Measurements from ENCODE around the gene NTM. TPM values are rescaled to one million over a fixed set of nuclear protein-coding genes. Genes with fewer than 3 reads are reported as not detected.

Gene NTM
- total RNA-seq, 1 experiment from 2014 or later, result not detected

DNA sequence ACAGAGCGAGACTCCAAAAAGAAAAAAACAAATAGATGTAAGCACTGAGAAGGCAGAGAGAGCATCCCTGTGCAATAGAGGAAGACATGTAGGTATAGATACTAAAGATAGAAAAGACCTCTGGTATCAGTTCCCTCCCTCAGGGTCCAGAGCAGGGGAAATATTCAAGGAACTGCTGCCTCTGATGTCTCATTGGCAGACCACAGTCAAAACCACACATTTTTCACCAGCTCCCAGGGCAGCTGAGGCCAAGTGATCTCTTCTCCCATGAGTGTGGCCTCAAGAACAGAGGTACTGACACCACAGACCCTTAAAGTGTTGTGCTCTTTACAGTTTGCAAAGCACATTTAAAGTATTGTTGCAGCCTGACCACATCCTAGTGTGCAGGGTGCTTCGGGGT is 288.5 kb downstream of the NTM start:
- ATAC-seq, result no peak
- intact Hi-C loops (cut with micrococcal nuclease), result no loop called here
- RAD21 ChIA-PET (ENCODE audit: low non-redundant PET in 1 of 2, low total read pairs in 2 of 2, uncharacterized antibody in 2 of 2, unreplicated experiment in 2 of 2), result no interaction called here
- no peaks in the 10 kb centered on the region for H3K27me3 ChIP-seq (ENCODE audit: insufficient read depth, low read length)
- H4K20me1 ChIP-seq (ENCODE audit: insufficient read depth), result no peaks in the 10 kb centered on the region
- CTCF ChIA-PET, result no interaction called here
- no peaks in the 10 kb centered on the region for H3K4me1 ChIP-seq (ENCODE audit: control insufficient read depth in 1 of 2, insufficient read depth in 2 of 2, low read length in 2 of 2)
- no peaks in the 10 kb centered on the region for H3K79me2 ChIP-seq (ENCODE audit: insufficient read depth, low read length)
- TF ChIP-seq SRF (IDR thresholded peaks at IDR 0.05; ENCODE audit: low read depth) (no peak), SP1 (IDR thresholded peaks at IDR 0.05; ENCODE audit: low read depth) (no peak), POLR2AphosphoS5 (IDR thresholded peaks at IDR 0.05; ENCODE audit: low read depth, low read length) (no peak)
- TF ChIP-seq, protein P1, sequence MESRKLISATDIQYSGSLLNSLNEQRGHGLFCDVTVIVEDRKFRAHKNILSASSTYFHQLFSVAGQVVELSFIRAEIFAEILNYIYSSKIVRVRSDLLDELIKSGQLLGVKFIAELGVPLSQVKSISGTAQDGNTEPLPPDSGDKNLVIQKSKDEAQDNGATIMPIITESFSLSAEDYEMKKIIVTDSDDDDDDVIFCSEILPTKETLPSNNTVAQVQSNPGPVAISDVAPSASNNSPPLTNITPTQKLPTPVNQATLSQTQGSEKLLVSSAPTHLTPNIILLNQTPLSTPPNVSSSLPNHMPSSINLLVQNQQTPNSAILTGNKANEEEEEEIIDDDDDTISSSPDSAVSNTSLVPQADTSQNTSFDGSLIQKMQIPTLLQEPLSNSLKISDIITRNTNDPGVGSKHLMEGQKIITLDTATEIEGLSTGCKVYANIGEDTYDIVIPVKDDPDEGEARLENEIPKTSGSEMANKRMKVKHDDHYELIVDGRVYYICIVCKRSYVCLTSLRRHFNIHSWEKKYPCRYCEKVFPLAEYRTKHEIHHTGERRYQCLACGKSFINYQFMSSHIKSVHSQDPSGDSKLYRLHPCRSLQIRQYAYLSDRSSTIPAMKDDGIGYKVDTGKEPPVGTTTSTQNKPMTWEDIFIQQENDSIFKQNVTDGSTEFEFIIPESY (IDR thresholded peaks at IDR 0.05; ENCODE audit: extremely low read depth, insufficient replicate concordance, low read length), result no peak
- H3K9me3 ChIP-seq (ENCODE audit: control insufficient read depth in 1 of 2, insufficient read depth in 1 of 2, low read depth in 1 of 2, low read length in 2 of 2), result no peaks in the 10 kb centered on the region; a peak in 1 of 4 replicates
- no peak overlapping the region for H3K9ac ChIP-seq (ENCODE audit: low read length)
- POLR2A ChIA-PET, result no interaction called here
- no peak overlapping the region for H3K4me3 ChIP-seq (replicated peaks in 1 of 2; ENCODE audit: low read depth in 1 of 2, low read length in 2 of 2)
- no peaks in the 10 kb centered on the region for H3K9me2 ChIP-seq (ENCODE audit: insufficient read depth)
- H2AFZ ChIP-seq (ENCODE audit: low read depth, low read length, poor library complexity, severe bottlenecking), result no peak overlapping the region
- no peak for DNase-seq (ENCODE audit: low read depth, low spot score)
- H3K36me3 ChIP-seq (ENCODE audit: control insufficient read depth in 1 of 2, insufficient read depth in 2 of 2, low read length in 2 of 2), result no peaks in the 10 kb centered on the region
- H3K4me2 ChIP-seq (ENCODE audit: low read length), result no peak overlapping the region
- no peak overlapping the region for H3K27ac ChIP-seq (ENCODE audit: low read depth, low read length)
- BruUV-seq (replicated peaks), result no TSS peak

DNA sequence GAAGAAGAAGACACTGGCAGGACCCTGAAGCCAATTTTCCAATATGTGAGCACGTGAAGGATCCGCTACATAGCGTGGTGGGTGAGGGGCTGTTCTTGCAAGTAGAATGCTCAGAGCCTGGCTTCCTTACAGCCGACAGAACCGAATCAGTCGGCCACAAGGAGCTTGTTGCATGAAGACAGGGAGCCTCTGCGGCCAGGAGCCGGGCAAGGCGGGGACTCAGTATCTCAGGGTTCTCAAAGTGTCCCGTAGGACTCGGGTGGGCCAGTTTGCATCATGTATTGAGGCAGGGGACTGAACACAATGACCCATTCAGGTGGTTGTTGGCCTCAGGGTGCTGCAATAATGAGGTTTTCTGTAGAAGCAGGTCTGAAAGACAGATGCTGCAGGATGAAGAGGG is 289.5 kb downstream of the NTM start:
- BruUV-seq (replicated peaks), result no TSS peak
- no peaks in the 10 kb centered on the region for H3K4me1 ChIP-seq (ENCODE audit: control insufficient read depth in 1 of 2, insufficient read depth in 2 of 2, low read length in 2 of 2)
- POLR2A ChIA-PET, result no interaction called here
- no peak overlapping the region for H3K9ac ChIP-seq (ENCODE audit: low read length)
- RAD21 ChIA-PET (ENCODE audit: low non-redundant PET in 1 of 2, low total read pairs in 2 of 2, uncharacterized antibody in 2 of 2, unreplicated experiment in 2 of 2), result no interaction called here
- no peaks in the 10 kb centered on the region for H3K79me2 ChIP-seq (ENCODE audit: insufficient read depth, low read length)
- no peak overlapping the region for H2AFZ ChIP-seq (ENCODE audit: low read depth, low read length, poor library complexity, severe bottlenecking)
- no peak for DNase-seq (ENCODE audit: low read depth, low spot score)
- H3K36me3 ChIP-seq (ENCODE audit: control insufficient read depth in 1 of 2, insufficient read depth in 2 of 2, low read length in 2 of 2), result no peaks in the 10 kb centered on the region
- no peaks in the 10 kb centered on the region for H3K9me2 ChIP-seq (ENCODE audit: insufficient read depth)
- no peak for ATAC-seq
- TF ChIP-seq YY1 (IDR thresholded peaks at IDR 0.05; ENCODE audit: extremely low read depth, insufficient replicate concordance, low read depth, low read length), result no peak
- TF ChIP-seq POLR2AphosphoS5 (IDR thresholded peaks at IDR 0.05; ENCODE audit: low read depth, low read length), result no peak
- no peak for TF ChIP-seq SP1 (IDR thresholded peaks at IDR 0.05; ENCODE audit: low read depth)
- no peak for TF ChIP-seq ZFX (IDR thresholded peaks at IDR 0.05)
- TF ChIP-seq RAD21 (IDR thresholded peaks at IDR 0.05; ENCODE audit: low read depth), result no peak
- TF ChIP-seq, protein P2, sequence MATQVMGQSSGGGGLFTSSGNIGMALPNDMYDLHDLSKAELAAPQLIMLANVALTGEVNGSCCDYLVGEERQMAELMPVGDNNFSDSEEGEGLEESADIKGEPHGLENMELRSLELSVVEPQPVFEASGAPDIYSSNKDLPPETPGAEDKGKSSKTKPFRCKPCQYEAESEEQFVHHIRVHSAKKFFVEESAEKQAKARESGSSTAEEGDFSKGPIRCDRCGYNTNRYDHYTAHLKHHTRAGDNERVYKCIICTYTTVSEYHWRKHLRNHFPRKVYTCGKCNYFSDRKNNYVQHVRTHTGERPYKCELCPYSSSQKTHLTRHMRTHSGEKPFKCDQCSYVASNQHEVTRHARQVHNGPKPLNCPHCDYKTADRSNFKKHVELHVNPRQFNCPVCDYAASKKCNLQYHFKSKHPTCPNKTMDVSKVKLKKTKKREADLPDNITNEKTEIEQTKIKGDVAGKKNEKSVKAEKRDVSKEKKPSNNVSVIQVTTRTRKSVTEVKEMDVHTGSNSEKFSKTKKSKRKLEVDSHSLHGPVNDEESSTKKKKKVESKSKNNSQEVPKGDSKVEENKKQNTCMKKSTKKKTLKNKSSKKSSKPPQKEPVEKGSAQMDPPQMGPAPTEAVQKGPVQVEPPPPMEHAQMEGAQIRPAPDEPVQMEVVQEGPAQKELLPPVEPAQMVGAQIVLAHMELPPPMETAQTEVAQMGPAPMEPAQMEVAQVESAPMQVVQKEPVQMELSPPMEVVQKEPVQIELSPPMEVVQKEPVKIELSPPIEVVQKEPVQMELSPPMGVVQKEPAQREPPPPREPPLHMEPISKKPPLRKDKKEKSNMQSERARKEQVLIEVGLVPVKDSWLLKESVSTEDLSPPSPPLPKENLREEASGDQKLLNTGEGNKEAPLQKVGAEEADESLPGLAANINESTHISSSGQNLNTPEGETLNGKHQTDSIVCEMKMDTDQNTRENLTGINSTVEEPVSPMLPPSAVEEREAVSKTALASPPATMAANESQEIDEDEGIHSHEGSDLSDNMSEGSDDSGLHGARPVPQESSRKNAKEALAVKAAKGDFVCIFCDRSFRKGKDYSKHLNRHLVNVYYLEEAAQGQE (IDR thresholded peaks at IDR 0.05; ENCODE audit: low read depth), result no peak
- TF ChIP-seq POLR2A (IDR thresholded peaks at IDR 0.05; ENCODE audit: borderline replicate concordance, extremely low read depth, insufficient read depth, insufficient read length), result no peak
- TF ChIP-seq EZH2 (IDR thresholded peaks at IDR 0.05), result no peak
- TF ChIP-seq TCF7L2 (IDR thresholded peaks at IDR 0.05; ENCODE audit: borderline replicate concordance, extremely low read depth, insufficient read depth, insufficient read length), result no peak
- H3K9me3 ChIP-seq (ENCODE audit: control insufficient read depth in 1 of 2, insufficient read depth in 1 of 2, low read depth in 1 of 2, low read length in 2 of 2), result no peaks in the 10 kb centered on the region; a peak in 1 of 4 replicates
- H3K27ac ChIP-seq (ENCODE audit: low read depth, low read length), result no peak overlapping the region
- H3K4me3 ChIP-seq (replicated peaks in 1 of 2; ENCODE audit: low read depth in 1 of 2, low read length in 2 of 2), result no peak overlapping the region
- H3K27me3 ChIP-seq (ENCODE audit: insufficient read depth, low read length), result no peaks in the 10 kb centered on the region
- CTCF ChIA-PET, result no interaction called here
- no peaks in the 10 kb centered on the region for H4K20me1 ChIP-seq (ENCODE audit: insufficient read depth)
- H3K4me2 ChIP-seq (ENCODE audit: low read length), result no peak overlapping the region
- intact Hi-C loops (cut with micrococcal nuclease), result no loop called here

All from HCT116 (cell line).